ENCODE measurements around the gene RANBP2. TPM values are rescaled to one million over a fixed set of nuclear protein-coding genes. Genes with fewer than 3 reads are reported as not detected.
A peak's percentile ranks its signal among the peaks of the same experiment; 100 is the strongest.

The RANBP2 gene
- total and polyA plus RNA-seq, 9 of the 15 experiments (the other 6 are each of a cell fraction or from before 2014, with no cell fraction given), result 11.7 to 97.4 (median 48.1) TPM

DNA sequence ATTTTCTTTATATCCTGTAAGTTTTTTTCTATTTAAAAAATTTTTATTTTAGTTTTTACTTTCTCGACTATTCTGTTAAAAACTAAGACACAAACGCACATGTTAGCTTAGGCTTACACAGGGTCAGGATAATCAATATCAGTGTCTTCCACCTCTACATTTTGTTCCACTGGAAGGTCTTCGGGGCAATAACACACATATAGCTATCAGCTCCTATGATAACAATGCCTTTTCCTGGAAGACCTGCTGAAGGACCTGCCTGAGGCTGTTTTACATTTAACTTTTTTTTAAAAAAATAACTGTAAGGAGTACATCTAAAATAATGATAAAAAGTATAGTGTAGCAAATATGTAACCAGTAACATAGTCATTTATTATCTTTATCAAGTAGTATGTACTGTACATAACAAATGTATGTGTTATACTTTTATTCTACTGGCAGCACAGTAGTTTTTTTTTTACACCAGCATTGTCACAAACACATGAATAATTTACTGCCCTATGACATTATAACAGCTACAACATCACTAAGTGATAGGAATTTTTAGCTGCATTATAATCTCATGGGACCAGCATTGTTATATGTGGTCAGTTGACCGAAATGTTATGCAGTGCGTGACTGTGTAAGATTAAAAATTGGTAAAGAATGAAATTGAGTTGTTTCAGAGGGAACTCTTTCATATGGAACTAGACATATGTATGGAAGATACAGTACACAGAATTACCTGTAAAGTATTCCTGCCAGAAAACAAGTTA lies 105.2 kb downstream of the RANBP2 start:
- peak overlapping the region; percentile 21; the same call in 1 of the 3 replicates for H3K27ac ChIP-seq (ENCODE audit: extremely low read depth, low read depth, low read length)
- H3K4me2 ChIP-seq (ENCODE audit: insufficient read depth, low read length), result no peak overlapping the region
- POLR2A ChIA-PET, result interaction anchor here (1.4 kb wide), 1 partner anchor 11 kb away, joined by 5 read pairs; no protein-coding TSS in a partner anchor
- peaks cover 22% of the 10 kb centered on the region; the same call in 1 of the 3 replicates for H3K36me3 ChIP-seq (ENCODE audit: control insufficient read depth, insufficient read depth, low read length)
- H3K27me3 ChIP-seq (ENCODE audit: control insufficient read depth in 2 of 2, insufficient read depth in 2 of 2, low read length in 2 of 2), result no peaks in the 10 kb centered on the region
- no peaks in the 10 kb centered on the region for H4K20me1 ChIP-seq (replicated peaks; ENCODE audit: control insufficient read depth, insufficient read depth, low read length)
- no peak for FAIRE-seq
- BruUV-seq (replicated peaks), result no TSS peak
- TF ChIP-seq PBX2 (CRISPR knock-in tag; IDR thresholded peaks at IDR 0.05; ENCODE audit: low read depth) (no peak), PBX2 (tag; conservative IDR thresholded peaks at IDR 0.05; ENCODE audit: low read depth) (peak; percentile 32; the same call in 1 of the 2 replicates), CBFA2T3 (IDR thresholded peaks at IDR 0.05) (0 out of 2 replicates have a peak, but pooled peaks have one; percentile 10), MEIS2 (IDR thresholded peaks at IDR 0.05; ENCODE audit: partially characterized antibody) (peak; percentile 45), PKNOX1 (IDR thresholded peaks at IDR 0.05) (peak; percentile 20; the same call in 1 of the 2 replicates), LEF1 (IDR thresholded peaks at IDR 0.05) (no peak), HINFP (tag; conservative IDR thresholded peaks at IDR 0.05; ENCODE audit: low read depth) (no peak)
- in situ Hi-C loops (cut with MboI) (no loop called here), intact Hi-C loops (cut with micrococcal nuclease) (no loop called here)
- 0 out of 5 replicates have a peak, but pooled peaks cover 0 to 5% of the 10 kb centered on the region in 2 experiments for H3K4me1 ChIP-seq (replicated peaks in 1 of 2; ENCODE audit: control insufficient read depth in 2 of 2, insufficient read depth in 2 of 2, low read length in 2 of 2)
- H3K9me3 ChIP-seq (replicated peaks; ENCODE audit: control insufficient read depth, insufficient read depth, low read depth, low read length), result no peaks in the 10 kb centered on the region
- H3K4me3 ChIP-seq, result no peak overlapping the region
- ATAC-seq, result peak; percentile 68
- peak in 1 of 4 experiments; percentile 8 for DNase-seq (ENCODE audit: extremely low read depth in 1 of 4, low spot score in 3 of 4)
- no peak overlapping the region for H3K9ac ChIP-seq (ENCODE audit: insufficient read depth in 1 of 2, low read depth in 2 of 2, low read length in 2 of 2)
- WGBS (ENCODE audit: insufficient coverage, low coverage, missing lambda C conversion rate), result 45% methylated on average over 5 of the region's 5 CpGs
- H3K9me1 ChIP-seq (ENCODE audit: control insufficient read depth, insufficient read depth, low read length), result no peaks in the 10 kb centered on the region
- no peak overlapping the region for H2AFZ ChIP-seq (ENCODE audit: low read depth, low read length)
- CTCF ChIA-PET (ENCODE audit: low intra/inter-chr PET ratio), result no interaction called here
- H3K79me2 ChIP-seq (ENCODE audit: control insufficient read depth, insufficient read depth, low read length), result no peaks in the 10 kb centered on the region
